IMR-90 (cell line): Measurements from ENCODE around the gene SLC25A3. TPM values are rescaled to one million over a fixed set of nuclear protein-coding genes. Genes with fewer than 3 reads are reported as not detected.

Experiments used
- ATAC-seq: fragments of 200-7000 bp; cut with Tn5 transposase; 2 replicates; pipeline ENCODE4 v1.9.1; 2020; ENCODE audit warnings: low read depth, mild to moderate bottlenecking, moderate library complexity
- BruUV-seq: library from RNA; stranded (reverse); fragments of 400-500 nt; replicated peaks from 2 replicates; lab custom pipeline; 2021; lab: Mats Ljungman, UMichigan
- CTCF ChIA-PET: fragments of 300-600 bp; formaldehyde crosslinking; extraction: SDS; loops from one replicate; lab custom pipeline; 2021; ENCODE audit warnings: antibody characterized with exemption; lab: Yijun Ruan, JAX
- POLR2A ChIA-PET: fragments of 300-600 bp; sonication (Branson Sonifier 250); formaldehyde crosslinking; loops from one replicate; lab custom pipeline; 2022; ENCODE audit warnings: antibody characterized with exemption; ENCODE audit not compliant: unreplicated experiment; lab: Charles Lee
- DNase-seq: peaks from one replicate; pipeline ENCODE4 v3.0.0; 2013
- H2AFZ ChIP-seq: replicated peaks from 2 replicates; pipeline ENCODE3; 2013; ENCODE audit warnings: low read length, mild to moderate bottlenecking; ENCODE audit not compliant: poor library complexity
- H2AK5ac ChIP-seq: 2 replicates; pipeline ENCODE4 v1.6.1; 2013; ENCODE audit warnings: low read depth, low read length, inconsistent platforms
- H2AK9ac ChIP-seq: replicated peaks from 2 replicates; pipeline ENCODE3; 2013; ENCODE audit warnings: mild to moderate bottlenecking, low read depth, low read length, moderate library complexity; ENCODE audit not compliant: poor library complexity
- H2BK120ac ChIP-seq: 2 replicates; pipeline ENCODE4 v1.6.1; 2013; ENCODE audit warnings: low read depth, low read length, inconsistent platforms
- H2BK15ac ChIP-seq: 3 replicates; pipeline ENCODE4 v1.6.1; 2013; ENCODE audit warnings: low read depth, low read length, inconsistent platforms
- H2BK20ac ChIP-seq: 2 replicates; pipeline ENCODE4 v1.6.1; 2013; ENCODE audit warnings: low read depth, mild to moderate bottlenecking, inconsistent platforms, low read length, moderate library complexity
- H2BK5ac ChIP-seq: 2 replicates; pipeline ENCODE4 v1.6.1; 2013; ENCODE audit warnings: mild to moderate bottlenecking, low read depth, low read length, inconsistent platforms; ENCODE audit not compliant: poor library complexity, severe bottlenecking
- H3K14ac ChIP-seq: replicated peaks from 2 replicates; pipeline ENCODE4 v1.6.1; 2013; ENCODE audit warnings: low read depth, low read length, inconsistent platforms
- H3K18ac ChIP-seq: 2 replicates; pipeline ENCODE4 v1.6.1; 2013; ENCODE audit warnings: low read depth, low read length, control low read depth
- H3K23ac ChIP-seq: 2 replicates; pipeline ENCODE4 v1.6.1; 2013; ENCODE audit warnings: low read depth, low read length, inconsistent platforms
- H3K27ac ChIP-seq: 2 replicates; pipeline ENCODE4 v1.5.1; 2013; ENCODE audit warnings: mild to moderate bottlenecking, control low read depth, low read length; ENCODE audit not compliant: insufficient read depth
- H3K27me3 ChIP-seq: 2 replicates; pipeline ENCODE4 v1.6.1; 2013; ENCODE audit warnings: low read length; ENCODE audit not compliant: control insufficient read depth, insufficient read depth
- H3K36me3 ChIP-seq: 2 replicates; pipeline ENCODE4 v1.6.1; 2013; ENCODE audit warnings: low read length, mixed read lengths; ENCODE audit not compliant: control insufficient read depth, insufficient read depth
- H3K4ac ChIP-seq: 2 replicates; pipeline ENCODE4 v1.6.1; 2013; ENCODE audit warnings: low read depth, low read length, inconsistent platforms
- H3K4me1 ChIP-seq: 2 replicates; pipeline ENCODE4 v1.6.1; 2013; ENCODE audit warnings: low read length, mixed read lengths; ENCODE audit not compliant: control insufficient read depth, insufficient read depth
- H3K4me2 ChIP-seq: 2 replicates; pipeline ENCODE4 v1.6.1; 2013; ENCODE audit warnings: low read depth, mild to moderate bottlenecking, control low read depth, low read length, moderate library complexity
- H3K4me3 ChIP-seq: 2 replicates; pipeline ENCODE4 v1.5.1; 2013; ENCODE audit warnings: low read depth, mild to moderate bottlenecking, control low read depth, low read length, moderate library complexity; ENCODE audit not compliant: insufficient read depth
- H3K56ac ChIP-seq: 2 replicates; pipeline ENCODE4 v1.6.1; 2013; ENCODE audit warnings: low read length, inconsistent platforms; ENCODE audit not compliant: insufficient read depth; ENCODE audit errors: extremely low read depth
- H3K79me1 ChIP-seq, 2 experiments: 2 replicates each; pipeline ENCODE4 v1.6.1; 2013; ENCODE audit warnings: low read length in 2 of 2, inconsistent platforms in 1 of 2, low read depth in 1 of 2
- H3K9ac ChIP-seq: 2 replicates; pipeline ENCODE4 v1.6.1; 2013; ENCODE audit warnings: low read depth, low read length, control low read depth
- H3K9me1 ChIP-seq: 2 replicates; pipeline ENCODE4 v1.6.1; 2013; ENCODE audit warnings: low read length, inconsistent platforms; ENCODE audit not compliant: insufficient read depth
- H3K9me3 ChIP-seq: 2 replicates; pipeline ENCODE4 v1.6.1; 2013; ENCODE audit warnings: low read length; ENCODE audit not compliant: control insufficient read depth, insufficient read depth
- H4K20me1 ChIP-seq: 2 replicates; pipeline ENCODE4 v1.6.1; 2013; ENCODE audit warnings: low read length, inconsistent platforms; ENCODE audit not compliant: insufficient read depth
- H4K5ac ChIP-seq: 2 replicates; pipeline ENCODE4 v1.6.1; 2013; ENCODE audit warnings: mild to moderate bottlenecking, low read depth, low read length, control low read depth
- H4K8ac ChIP-seq, 2 experiments: 2 replicates each; pipeline ENCODE4 v1.6.1; 2013; ENCODE audit warnings: low read depth in 2 of 2, low read length in 2 of 2, control low read depth in 1 of 2, inconsistent platforms in 1 of 2
- H4K91ac ChIP-seq: 2 replicates; pipeline ENCODE4 v1.6.1; 2013; ENCODE audit warnings: low read depth, low read length, inconsistent platforms; ENCODE audit not compliant: insufficient read depth
- BHLHE40 ChIP-seq: fragments of 150-350 bp; IDR thresholded peaks from 2 replicates; pipeline ENCODE4 v1.6.1; 2016; ENCODE audit warnings: mild to moderate bottlenecking, low read depth, low read length
- CEBPB ChIP-seq: IDR thresholded peaks from 2 replicates; pipeline ENCODE4 v1.6.1; 2012; ENCODE audit warnings: low read depth, low read length, improper control_type of control experiment
- CHD1 ChIP-seq: IDR thresholded peaks from 2 replicates; pipeline ENCODE4 v1.6.1; 2012; ENCODE audit warnings: low read depth, low read length, improper control_type of control experiment
- CTCF ChIP-seq: conservative IDR thresholded peaks from 2 replicates; pipeline ENCODE4 v1.5.1; 2012; ENCODE audit warnings: mild to moderate bottlenecking, low read depth, low read length, improper control_type of control experiment
- ELK1 ChIP-seq: fragments of 150-350 bp; IDR thresholded peaks from 2 replicates; pipeline ENCODE4 v1.6.1; 2016; ENCODE audit warnings: low read depth, mild to moderate bottlenecking, low read length, moderate library complexity, borderline replicate concordance
- FOS ChIP-seq: fragments of 150-350 bp; IDR thresholded peaks from 2 replicates; pipeline ENCODE4 v1.6.1; 2016; ENCODE audit warnings: low read depth, low read length
- MAFK ChIP-seq: IDR thresholded peaks from 2 replicates; pipeline ENCODE4 v1.6.1; 2012; ENCODE audit warnings: low read depth, low read length, improper control_type of control experiment
- MAZ ChIP-seq: IDR thresholded peaks from 2 replicates; pipeline ENCODE4 v1.6.1; 2012; ENCODE audit warnings: low read depth, mild to moderate bottlenecking, low read length, improper control_type of control experiment, moderate library complexity, borderline replicate concordance
- MXI1 ChIP-seq: IDR thresholded peaks from 2 replicates; pipeline ENCODE4 v1.6.1; 2012; ENCODE audit warnings: low read depth, mild to moderate bottlenecking, low read length, moderate library complexity, borderline replicate concordance
- NFE2L2 ChIP-seq: fragments of 150-350 bp; IDR thresholded peaks from 2 replicates; pipeline ENCODE4 v1.6.1; 2016; ENCODE audit warnings: low read depth, mild to moderate bottlenecking, low read length
- POLR2A ChIP-seq: IDR thresholded peaks from 2 replicates; pipeline ENCODE4 v1.6.1; 2012; ENCODE audit warnings: mild to moderate bottlenecking, low read depth, low read length
- RAD21 ChIP-seq: IDR thresholded peaks from 2 replicates; pipeline ENCODE4 v1.6.1; 2012; ENCODE audit warnings: low read length, improper control_type of control experiment
- RCOR1 ChIP-seq: IDR thresholded peaks from 2 replicates; pipeline ENCODE4 v1.6.1; 2012; ENCODE audit warnings: mild to moderate bottlenecking, low read length, improper control_type of control experiment; ENCODE audit not compliant: insufficient replicate concordance
- RFX5 ChIP-seq: IDR thresholded peaks from 2 replicates; pipeline ENCODE4 v1.8.0; 2012; ENCODE audit warnings: low read depth, mild to moderate bottlenecking, low read length, moderate library complexity
- SMC3 ChIP-seq: fragments of 150-350 bp; IDR thresholded peaks from 2 replicates; pipeline ENCODE4 v1.6.1; 2016; ENCODE audit warnings: low read depth, mild to moderate bottlenecking, antibody characterized with exemption, low read length, moderate library complexity
- whole genome bisulfite sequencing, 2 experiments: methylation state at CpG; one replicate each; pipeline versions ENCODE4 v1.1.5 to v1.1.7; 2013; ENCODE audit warnings: missing lambda C conversion rate in 2 of 2; ENCODE audit not compliant: insufficient read length in 1 of 2; ENCODE audit errors: extremely low coverage in 2 of 2; 5-methylcytosine and 5-hydroxymethylcytosine counted together
- dilution Hi-C: fragments of 300-500 bp; cut with HindIII; formaldehyde crosslinking; loops from one replicate; pipeline ENCODE4 v1.14.3; 2018; ENCODE audit warnings: low sequenced_read_pairs; ENCODE audit not compliant: unreplicated experiment
- in situ Hi-C: fragments of 300-500 bp; cut with MboI; formaldehyde crosslinking; loops from 3 replicates; pipeline ENCODE4 v1.14.3; 2019; ENCODE audit warnings: low sequenced_read_pairs, inconsistent platforms, mixed read lengths
- intact Hi-C: fragments of 100-400 bp; cut with micrococcal nuclease; formaldehyde crosslinking; loops from 2 replicates; pipeline ENCODE4 v1.10.0; 2022
- polyA plus RNA-seq, 3 experiments: library from polyadenylated mRNA; depleted of rRNA; stranded (reverse); fragments of >200 nt; gene quantifications; 2 replicates each; pipeline ENCODE4 v1.2.3, GENCODE V29; 2012; ENCODE audit warnings: low replicate concordance in 1 of 3
- total RNA-seq: library from RNA; depleted of rRNA; stranded (reverse); fragments of >200 nt; gene quantifications from 2 replicates; pipeline ENCODE4 v1.2.3, GENCODE V29; 2012

Gene SLC25A3
- total and polyA plus RNA-seq, 2 of the 4 experiments (the other 2 are of a cell fraction) = 657 to 861 TPM

GRCh38 chr12:98639491-98639890, 46.0 kb downstream of the SLC25A3 start:
- Histone ChIP-seq H2BK5ac (no peak overlapping the region), H2BK20ac (no peak overlapping the region), H3K9me3 (no peaks in the 10 kb centered on the region), H3K18ac (no peak overlapping the region), H3K4me3 (no peak overlapping the region), H3K9ac (no peak overlapping the region), H3K23ac (no peak overlapping the region; the same call in 1 of the 2 replicates), H3K4me2 (no peak overlapping the region), H4K5ac (no peak overlapping the region), H3K27me3 (no peaks in the 10 kb centered on the region), H3K4me1 (peaks cover 6% of the 10 kb centered on the region; the same call in 1 of the 2 replicates), H3K36me3 (peaks cover 3% of the 10 kb centered on the region; the same call in 1 of the 2 replicates), H2BK15ac (no peak overlapping the region), H3K14ac (no peak overlapping the region), H3K4ac (no peak overlapping the region), H3K9me1 (peaks cover 6% of the 10 kb centered on the region), H3K56ac (no peak overlapping the region), H2BK120ac (no peak overlapping the region), H4K20me1 (peaks cover 21% of the 10 kb centered on the region), H4K8ac (no peak overlapping the region), H2AK9ac (no peak overlapping the region), H4K91ac (no peak overlapping the region), H3K27ac (no peak overlapping the region), H2AFZ (no peak overlapping the region), H3K79me1 (peaks cover 4 to 39% of the 10 kb centered on the region in 2 experiments; a peak in 3 of 4 replicates), H2AK5ac (no peak overlapping the region)
- POLR2A ChIA-PET = no interaction called here
- DNase-seq = no peak
- TF ChIP-seq CEBPB (no peak), MAFK (no peak), CTCF (no peak), MXI1 (no peak), MAZ (no peak), POLR2A (no peak), CHD1 (no peak), RAD21 (no peak), NFE2L2 (no peak), FOS (no peak), SMC3 (no peak), BHLHE40 (no peak), RFX5 (no peak), ELK1 (no peak), RCOR1 (no peak)
- BruUV-seq = no TSS peak
- dilution Hi-C loops (no loop called here), in situ Hi-C loops (loop anchor here (5.0 kb wide), 1 partner anchor 37 kb away; no protein-coding TSS in a partner anchor), intact Hi-C loops (no loop called here)
- 50% methylated on average over 1 of the region's 3 CpGs; no CpG with 5 or more reads in 1 of the 2 experiments for WGBS, 2 experiments
- ATAC-seq = no peak
- CTCF ChIA-PET = no interaction called here
